Esophagus (tissue), 2 donors: Measurements from ENCODE around the gene PBX4. TPM values are rescaled to one million over a fixed set of nuclear protein-coding genes. Genes with fewer than 3 reads are reported as not detected.

Experiments used
- H3K27ac ChIP-seq, 2 donors: one replicate each; pipeline ENCODE4 v1.5.1; 2013; ENCODE audit warnings: low read depth in 2 of 2, mild to moderate bottlenecking in 2 of 2, inconsistent platforms in 1 of 2, low read length in 1 of 2, moderate library complexity in 1 of 2
- H3K27me3 ChIP-seq, 2 donors: one replicate each; pipeline ENCODE4 v1.6.1; 2013; ENCODE audit warnings: low read length in 2 of 2, control low read depth in 1 of 2, mild to moderate bottlenecking in 1 of 2; ENCODE audit not compliant: insufficient read depth in 2 of 2, control insufficient read depth in 1 of 2
- H3K36me3 ChIP-seq, 2 donors: one replicate each; pipeline ENCODE4 v1.6.1; 2013; ENCODE audit warnings: low read length in 1 of 2; ENCODE audit not compliant: control insufficient read depth in 2 of 2, insufficient read depth in 2 of 2
- H3K4me1 ChIP-seq, 2 donors: one replicate each; pipeline ENCODE4 v1.6.1; 2013; ENCODE audit warnings: low read length in 1 of 2; ENCODE audit not compliant: control insufficient read depth in 2 of 2, insufficient read depth in 2 of 2
- H3K4me3 ChIP-seq, 2 donors: one replicate each; pipeline ENCODE4 v1.5.1; 2013; ENCODE audit warnings: low read length in 2 of 2, mild to moderate bottlenecking in 2 of 2, low read depth in 1 of 2, moderate library complexity in 1 of 2
- H3K9me3 ChIP-seq, 2 donors: one replicate each; pipeline ENCODE4 v1.6.1; 2013; ENCODE audit warnings: mild to moderate bottlenecking in 2 of 2, low read depth in 1 of 2, low read length in 1 of 2, moderate library complexity in 1 of 2; ENCODE audit not compliant: control insufficient read depth in 2 of 2, insufficient read depth in 1 of 2
- WGBS, 2 donors: extraction: QIAGEN DNeasy Blood & Tissue Kit; methylation state at CpG; one replicate each; pipeline ENCODE4 v1.1.7; 2013; 5-methylcytosine and 5-hydroxymethylcytosine counted together
- polyA plus RNA-seq, 2 donors: library from polyadenylated mRNA; stranded (reverse); fragments of 200-250 nt; gene quantifications; one replicate each; pipeline ENCODE4 v1.2.3, GENCODE V29; 2013
- donor health status: healthy with polysubstance abuse.
- donor health status: Bipolar disorder and iron deficiency.

Gene PBX4
- polyA plus RNA-seq, 2 donors = 1.4 to 3.9 TPM

DNA sequence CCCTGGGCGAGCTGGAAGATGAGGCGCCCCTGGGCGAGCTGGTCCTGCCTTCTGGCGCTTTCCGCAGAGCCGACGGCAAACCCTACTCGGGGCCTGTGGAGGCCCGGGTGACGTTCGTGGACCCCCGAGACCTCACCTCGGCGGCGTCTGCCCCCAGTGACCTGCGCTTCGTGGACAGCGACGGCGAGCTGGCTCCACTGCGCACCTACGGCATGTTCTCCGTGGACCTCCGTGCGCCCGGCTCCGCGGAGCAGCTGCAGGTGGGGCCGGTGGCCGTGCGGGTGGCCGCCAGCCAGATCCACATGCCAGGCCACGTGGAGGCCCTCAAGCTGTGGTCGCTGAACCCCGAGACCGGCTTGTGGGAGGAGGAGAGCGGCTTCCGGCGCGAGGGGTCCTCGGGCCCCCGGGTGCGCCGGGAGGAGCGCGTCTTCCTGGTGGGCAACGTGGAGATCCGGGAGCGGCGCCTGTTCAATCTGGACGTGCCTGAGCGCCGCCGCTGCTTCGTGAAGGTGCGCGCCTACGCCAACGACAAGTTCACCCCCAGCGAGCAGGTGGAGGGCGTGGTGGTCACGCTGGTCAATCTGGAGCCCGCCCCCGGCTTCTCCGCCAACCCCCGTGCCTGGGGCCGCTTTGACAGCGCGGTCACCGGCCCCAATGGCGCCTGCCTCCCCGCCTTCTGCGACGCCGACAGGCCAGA, 74.1 kb downstream of the PBX4 start:
- Histone ChIP-seq H3K36me3 (no peaks in the 10 kb centered on the region), H3K4me1 (peaks cover 2 to 12% of the 10 kb centered on the region in 2 donors), H3K27me3 (peaks cover 0 to 6% of the 10 kb centered on the region in 2 donors), H3K9me3 (peaks cover 0 to 11% of the 10 kb centered on the region in 2 donors), H3K27ac (no peak overlapping the region), H3K4me3 (no peak overlapping the region)
- 88 to 92% methylated on average over 75 of the region's 75 CpGs for WGBS, 2 donors

DNA sequence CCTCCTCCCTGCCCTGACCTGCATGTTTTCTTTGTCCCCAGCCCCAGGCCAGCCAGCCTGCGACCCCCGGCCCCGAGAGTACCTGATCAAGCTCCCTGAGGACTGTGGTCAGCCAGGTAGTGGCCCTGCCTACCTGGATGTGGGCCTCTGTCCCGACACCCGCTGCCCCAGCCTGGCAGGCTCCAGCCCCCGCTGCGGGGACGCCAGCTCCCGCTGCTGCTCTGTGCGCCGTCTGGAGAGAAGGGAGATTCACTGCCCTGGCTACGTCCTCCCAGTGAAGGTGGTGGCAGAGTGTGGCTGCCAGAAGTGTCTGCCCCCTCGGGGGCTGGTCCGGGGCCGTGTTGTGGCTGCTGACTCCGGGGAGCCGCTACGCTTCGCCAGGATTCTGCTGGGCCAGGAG, 74.8 kb downstream of the PBX4 start:
- no peak overlapping the region for H3K4me3 ChIP-seq
- 86 to 92% methylated on average over 18 to 19 of the region's 19 CpGs for WGBS, 2 donors
- H3K4me1 ChIP-seq = peaks cover 2 to 16% of the 10 kb centered on the region in 2 donors
- H3K9me3 ChIP-seq = peaks cover 0 to 11% of the 10 kb centered on the region in 2 donors
- no peak overlapping the region for H3K27ac ChIP-seq
- peaks cover 0 to 6% of the 10 kb centered on the region in 2 donors for H3K27me3 ChIP-seq
- no peaks in the 10 kb centered on the region for H3K36me3 ChIP-seq

DNA sequence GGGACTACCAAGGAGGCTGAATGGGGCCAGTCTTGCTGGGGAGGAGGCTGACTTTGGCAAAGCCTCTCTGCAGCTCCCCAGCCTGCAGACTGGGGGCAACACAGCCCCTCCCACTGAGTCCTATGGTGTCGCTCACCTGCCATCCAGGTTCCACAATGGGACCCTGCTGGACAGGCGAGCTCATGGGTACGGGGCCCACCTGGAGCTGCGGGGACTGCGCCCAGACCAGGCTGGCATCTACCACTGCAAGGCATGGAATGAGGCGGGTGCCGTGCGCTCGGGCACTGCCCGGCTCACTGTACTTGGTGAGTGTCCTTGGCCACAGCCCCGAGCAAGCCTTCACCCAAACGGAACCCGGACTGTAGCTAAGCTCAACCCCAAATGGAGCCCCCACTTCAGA, 75.4 kb downstream of the PBX4 start:
- H3K4me1 ChIP-seq = peaks cover 2 to 21% of the 10 kb centered on the region in 2 donors
- H3K27me3 ChIP-seq = peaks cover 0 to 9% of the 10 kb centered on the region in 2 donors
- peaks cover 0 to 11% of the 10 kb centered on the region in 2 donors for H3K9me3 ChIP-seq
- H3K36me3 ChIP-seq = no peaks in the 10 kb centered on the region
- WGBS, 2 donors = 93 to 95% methylated on average over 13 of the region's 13 CpGs
- no peak overlapping the region for H3K4me3 ChIP-seq
- no peak overlapping the region for H3K27ac ChIP-seq

DNA sequence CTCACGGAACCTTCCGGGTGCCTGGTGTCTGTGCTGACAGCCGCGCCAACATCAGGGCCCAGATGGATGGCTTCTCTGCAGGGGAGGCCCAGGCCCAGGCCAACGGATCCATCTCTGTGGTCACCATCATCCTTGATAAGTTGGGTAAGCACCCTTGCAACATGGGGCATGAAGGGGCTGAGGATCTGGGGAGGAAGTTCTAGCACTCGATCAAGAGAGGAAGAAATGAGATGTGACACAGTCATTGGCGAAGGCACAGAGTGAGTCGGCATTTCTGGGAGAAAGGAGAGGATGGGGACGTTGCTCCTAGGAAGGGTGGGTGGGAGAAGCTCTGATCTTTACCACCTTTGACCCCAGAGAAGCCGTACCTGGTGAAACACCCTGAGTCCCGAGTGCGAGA, 76.0 kb downstream of the PBX4 start:
- Histone ChIP-seq H3K27ac (no peak overlapping the region), H3K27me3 (peaks cover 0 to 12% of the 10 kb centered on the region in 2 donors), H3K36me3 (no peaks in the 10 kb centered on the region), H3K4me3 (no peak overlapping the region), H3K9me3 (peaks cover 0 to 13% of the 10 kb centered on the region in 2 donors), H3K4me1 (peaks cover 2 to 23% of the 10 kb centered on the region in 2 donors)
- WGBS, 2 donors = 85% methylated on average over 12 of the region's 12 CpGs

DNA sequence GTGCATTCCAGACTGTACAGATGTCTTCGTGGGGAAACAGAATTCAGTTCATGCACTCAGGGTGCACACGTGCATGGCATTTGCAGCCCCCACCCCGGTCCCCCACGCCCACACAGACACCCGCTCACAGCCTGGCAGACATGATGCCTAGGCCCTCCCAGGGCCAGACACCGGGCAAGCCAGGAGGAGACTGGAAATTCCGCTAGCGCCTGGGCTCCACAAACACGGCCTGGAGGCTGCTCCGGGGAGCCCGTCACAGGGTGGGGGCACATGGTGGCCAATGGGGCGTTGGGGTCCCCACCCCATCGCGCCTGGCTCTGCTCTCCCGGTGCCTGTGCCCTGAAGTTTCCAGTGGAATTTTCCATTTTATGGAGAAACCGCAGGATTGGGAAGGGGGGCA, 76.9 kb downstream of the PBX4 start:
- WGBS, 2 donors = 64 to 81% methylated on average over 16 of the region's 16 CpGs
- Histone ChIP-seq H3K4me1 (peaks cover 2 to 24% of the 10 kb centered on the region in 2 donors), H3K27me3 (peaks cover 0 to 12% of the 10 kb centered on the region in 2 donors), H3K27ac (no peak overlapping the region), H3K9me3 (peaks cover 0 to 13% of the 10 kb centered on the region in 2 donors), H3K36me3 (no peaks in the 10 kb centered on the region), H3K4me3 (no peak overlapping the region)

DNA sequence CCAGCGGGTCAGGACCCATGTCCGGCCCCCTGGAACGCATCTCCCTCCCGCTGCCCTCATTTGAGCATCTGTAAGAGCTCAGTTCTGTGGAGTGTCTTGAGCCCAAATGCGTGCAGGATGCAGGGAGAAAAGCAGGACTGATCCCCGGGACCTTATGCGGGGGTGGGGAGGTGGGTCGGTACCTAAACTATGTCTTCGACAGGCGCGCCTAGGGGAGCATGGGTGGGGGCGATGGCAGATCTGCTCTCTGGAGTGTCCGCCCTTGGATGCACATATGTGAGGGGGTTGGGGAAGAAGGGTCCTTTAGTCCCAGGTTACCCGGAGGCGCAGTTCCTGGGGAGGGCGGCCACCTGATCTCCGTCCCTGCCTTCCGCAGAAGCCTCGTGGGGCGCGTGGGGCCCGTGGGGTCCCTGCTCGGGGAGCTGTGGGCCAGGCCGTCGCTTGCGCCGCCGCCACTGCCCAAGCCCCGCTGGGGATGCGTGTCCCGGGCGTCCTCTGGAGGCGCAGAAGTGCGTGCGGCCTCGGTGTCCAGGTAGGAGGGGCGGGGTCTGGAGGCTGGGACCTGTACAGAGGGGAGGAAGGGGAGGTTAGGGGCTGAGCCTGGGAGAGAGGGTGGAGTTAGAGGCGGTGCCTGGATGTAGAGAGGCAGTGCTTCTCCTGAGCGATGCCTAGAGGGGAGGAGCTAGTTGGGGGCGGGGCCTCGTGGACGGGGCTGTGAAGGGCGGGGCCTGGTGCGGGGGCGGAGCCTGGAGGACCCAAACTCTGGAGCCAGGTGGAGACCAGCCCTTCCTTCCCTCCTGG, 77.6 kb downstream of the PBX4 start:
- peaks cover 2 to 24% of the 10 kb centered on the region in 2 donors for H3K4me1 ChIP-seq
- peaks cover 0 to 12% of the 10 kb centered on the region in 2 donors for H3K27me3 ChIP-seq
- WGBS, 2 donors = 4 to 6% methylated on average over 43 to 45 of the region's 45 CpGs
- H3K9me3 ChIP-seq = peaks cover 0 to 13% of the 10 kb centered on the region in 2 donors
- no peaks in the 10 kb centered on the region for H3K36me3 ChIP-seq
- no peak overlapping the region for H3K4me3 ChIP-seq
- H3K27ac ChIP-seq = no peak overlapping the region

DNA sequence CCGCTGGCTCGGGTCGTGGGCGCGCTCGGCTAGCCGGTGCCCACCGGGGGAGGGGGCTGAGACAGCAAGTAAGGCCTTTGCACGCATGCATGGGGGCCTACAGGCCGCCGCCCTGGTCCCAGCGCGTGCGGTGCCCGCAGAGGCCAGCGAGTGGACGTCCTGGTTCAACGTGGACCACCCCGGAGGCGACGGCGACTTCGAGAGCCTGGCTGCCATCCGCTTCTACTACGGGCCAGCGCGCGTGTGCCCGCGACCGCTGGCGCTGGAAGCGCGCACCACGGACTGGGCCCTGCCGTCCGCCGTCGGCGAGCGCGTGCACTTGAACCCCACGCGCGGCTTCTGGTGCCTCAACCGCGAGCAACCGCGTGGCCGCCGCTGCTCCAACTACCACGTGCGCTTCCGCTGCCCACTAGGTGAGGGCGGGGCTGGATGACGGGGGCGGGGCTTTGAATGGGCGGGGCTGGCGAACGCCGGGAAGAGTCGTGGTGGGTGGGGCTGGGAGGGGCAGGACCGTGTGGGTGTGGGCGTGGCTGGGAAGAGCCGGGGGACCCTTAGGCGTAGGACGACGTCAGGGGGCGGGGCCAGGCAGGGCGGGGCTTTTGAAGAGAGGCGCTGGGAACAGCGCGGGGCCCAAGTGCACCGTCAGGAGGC, 78.3 kb downstream of the PBX4 start:
- no peaks in the 10 kb centered on the region for H3K36me3 ChIP-seq
- peaks cover 2 to 24% of the 10 kb centered on the region in 2 donors for H3K4me1 ChIP-seq
- peaks cover 0 to 14% of the 10 kb centered on the region in 2 donors for H3K9me3 ChIP-seq
- H3K27me3 ChIP-seq = peaks cover 0 to 12% of the 10 kb centered on the region in 2 donors
- WGBS, 2 donors = 13 to 26% methylated on average over 46 to 74 of the region's 74 CpGs
- H3K4me3 ChIP-seq = no peak overlapping the region
- no peak overlapping the region for H3K27ac ChIP-seq

DNA sequence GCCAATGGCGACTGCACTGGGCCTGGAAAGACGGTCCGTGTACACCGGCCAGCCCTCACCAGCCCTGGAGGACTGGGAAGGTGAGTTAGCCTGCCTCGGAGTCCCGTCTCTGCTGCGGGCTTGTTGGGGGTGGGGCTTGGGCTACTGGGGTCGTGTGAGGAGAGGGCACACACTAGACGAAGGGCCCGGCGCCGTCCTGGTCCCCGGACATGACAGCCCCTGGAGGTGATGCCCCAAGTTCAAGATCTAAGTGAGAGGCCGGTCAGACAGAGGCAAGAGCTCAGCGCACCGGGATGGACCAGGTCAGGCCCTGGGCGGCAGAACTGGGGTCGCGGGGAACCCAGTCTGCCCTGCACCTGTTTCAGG, 78.8 kb downstream of the PBX4 start:
- no peak overlapping the region for H3K4me3 ChIP-seq
- peaks cover 2 to 24% of the 10 kb centered on the region in 2 donors for H3K4me1 ChIP-seq
- no peaks in the 10 kb centered on the region for H3K36me3 ChIP-seq
- H3K27ac ChIP-seq = no peak overlapping the region
- H3K9me3 ChIP-seq = peaks cover 0 to 14% of the 10 kb centered on the region in 2 donors
- WGBS, 2 donors = 40 to 43% methylated on average over 19 of the region's 19 CpGs
- H3K27me3 ChIP-seq = peaks cover 0 to 12% of the 10 kb centered on the region in 2 donors

DNA sequence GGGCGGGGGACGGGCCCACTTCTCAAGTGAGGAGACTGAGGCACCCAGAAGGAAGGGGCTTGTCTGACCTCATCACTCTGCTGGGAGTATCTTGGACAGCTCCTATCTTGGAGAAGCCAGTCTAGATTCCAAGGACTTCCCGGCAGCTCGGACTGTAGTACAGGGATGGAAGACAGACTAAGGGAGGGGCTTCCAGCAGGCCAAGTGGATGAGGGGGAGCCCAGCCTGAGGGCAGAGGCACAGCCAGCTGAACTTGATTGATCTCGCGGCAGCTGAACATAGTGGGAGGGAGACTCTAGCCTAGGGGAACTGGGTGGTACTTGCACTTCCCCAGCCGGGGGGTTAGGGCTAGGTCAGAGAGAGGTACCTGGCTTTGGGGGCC, 79.7 kb downstream of the PBX4 start:
- Histone ChIP-seq H3K4me3 (no peak overlapping the region), H3K4me1 (peaks cover 2 to 24% of the 10 kb centered on the region in 2 donors), H3K36me3 (no peaks in the 10 kb centered on the region), H3K27ac (no peak overlapping the region), H3K9me3 (peaks cover 0 to 14% of the 10 kb centered on the region in 2 donors), H3K27me3 (peaks cover 0 to 12% of the 10 kb centered on the region in 2 donors)
- WGBS, 2 donors = 21 to 28% methylated on average over 7 of the region's 7 CpGs
